HG03064 (cell line): Measurements from ENCODE around the gene TNS2.
"Not testable (repeated sequence)": the region's sequence is repeated elsewhere in the genome, so short reads cannot be mapped to it uniquely, and the experiment has no call there.

Source experiments
- ATAC-seq: cut with Tn5 transposase; IDR thresholded peaks from one replicate; pipeline ENCODE4 v1.9.1; 2021; ENCODE audit warnings: low read depth; ENCODE audit not compliant: unreplicated experiment

Gene TNS2

GRCh38 chr12:53105712-53106439 lies 56.0 kb downstream of the TNS2 start:
- no peak for ATAC-seq

- no peak for ATAC-seq
Observed at GRCh38 chr12:53107122-53107521, 57.3 kb downstream of the TNS2 start.

GRCh38 chr12:53112431-53112830 lies 62.6 kb downstream of the TNS2 start:
- not testable (repeated sequence) for ATAC-seq

- no peak for ATAC-seq
Observed at GRCh38 chr12:53113136-53113705, 63.4 kb downstream of the TNS2 start.

- ATAC-seq = no peak
Observed at GRCh38 chr12:53113951-53114350, 64.1 kb downstream of the TNS2 start.
